ENCODE results near the gene LMBR1.
"Not testable (repeated sequence)": the region's sequence is repeated elsewhere in the genome, so short reads cannot be mapped to it uniquely, and the experiment has no call there.

LMBR1 gene

DNA sequence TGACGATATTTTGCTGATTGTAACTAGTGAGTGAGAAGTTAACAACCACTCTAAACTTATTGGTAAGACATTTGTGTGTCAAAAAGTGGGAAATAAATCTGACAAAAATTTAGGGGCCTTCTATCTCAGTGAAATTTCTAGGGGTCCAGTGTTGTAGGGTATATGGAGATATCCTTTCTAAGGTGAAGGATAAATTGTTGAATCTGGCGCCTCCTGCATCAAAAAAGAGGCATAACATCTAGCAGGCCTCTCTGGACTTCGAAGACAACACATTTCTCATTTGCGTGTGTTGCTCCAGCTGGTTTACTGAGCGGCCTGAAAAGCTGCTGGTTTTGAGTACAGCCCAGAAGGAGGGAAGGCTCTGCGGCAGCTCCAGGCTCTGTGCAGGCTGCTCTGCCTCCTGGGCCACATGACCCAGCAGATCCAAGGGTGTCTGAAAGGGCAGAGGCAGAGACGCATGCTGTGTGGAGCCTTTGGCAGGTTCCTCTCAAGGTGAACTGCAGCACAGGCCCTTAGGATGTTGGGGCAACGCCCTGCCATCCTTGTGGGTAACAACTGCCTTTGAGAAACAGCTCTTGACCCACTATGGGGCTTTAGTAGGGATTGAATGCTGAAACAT lies 72.4 kb downstream of the LMBR1 start:
- Mint-ChIP-seq H3K36me3 (ENCODE audit: low read depth) (peaks cover 1% of the 10 kb centered on the region), H3K27me3 (ENCODE audit: low read depth) (no peaks in the 10 kb centered on the region), H3K9me3 (no peaks in the 10 kb centered on the region), H3K27ac (no peak overlapping the region), H3K4me1 (ENCODE audit: low read depth) (peaks cover 2% of the 10 kb centered on the region), H3K4me3 (no peak overlapping the region)

DNA sequence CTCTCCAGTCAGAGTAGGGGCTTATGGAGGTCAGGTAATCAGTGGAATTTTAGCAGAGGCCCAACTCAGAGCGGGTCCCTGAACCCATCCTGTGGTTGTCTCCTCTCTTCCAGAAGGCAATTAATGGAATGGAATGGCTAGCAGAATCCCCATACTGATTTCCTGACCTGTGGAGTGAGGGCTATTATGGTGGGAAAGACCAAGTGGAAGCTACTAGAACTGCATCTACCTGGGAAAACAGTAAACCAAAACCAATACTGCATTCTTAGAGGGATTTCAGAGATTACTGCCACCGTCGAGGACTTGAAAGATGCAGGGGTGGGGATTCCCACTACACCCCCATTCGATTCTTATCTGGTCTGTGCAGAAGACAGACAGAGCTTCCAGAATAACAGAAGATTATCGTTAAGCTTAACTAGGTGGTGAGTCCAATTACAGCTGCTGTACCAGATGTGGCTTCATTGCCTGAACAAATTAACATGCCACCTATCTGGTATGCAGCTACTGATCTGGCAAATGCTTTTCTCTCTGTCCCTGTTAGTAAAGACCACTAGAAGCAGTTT lies 73.2 kb downstream of the LMBR1 start:
- Mint-ChIP-seq H3K27me3 (ENCODE audit: low read depth) (no peaks in the 10 kb centered on the region), H3K36me3 (ENCODE audit: low read depth) (peaks cover 1% of the 10 kb centered on the region), H3K4me3 (no peak overlapping the region), H3K27ac (no peak overlapping the region), H3K9me3 (no peaks in the 10 kb centered on the region), H3K4me1 (ENCODE audit: low read depth) (peaks cover 2% of the 10 kb centered on the region)

DNA sequence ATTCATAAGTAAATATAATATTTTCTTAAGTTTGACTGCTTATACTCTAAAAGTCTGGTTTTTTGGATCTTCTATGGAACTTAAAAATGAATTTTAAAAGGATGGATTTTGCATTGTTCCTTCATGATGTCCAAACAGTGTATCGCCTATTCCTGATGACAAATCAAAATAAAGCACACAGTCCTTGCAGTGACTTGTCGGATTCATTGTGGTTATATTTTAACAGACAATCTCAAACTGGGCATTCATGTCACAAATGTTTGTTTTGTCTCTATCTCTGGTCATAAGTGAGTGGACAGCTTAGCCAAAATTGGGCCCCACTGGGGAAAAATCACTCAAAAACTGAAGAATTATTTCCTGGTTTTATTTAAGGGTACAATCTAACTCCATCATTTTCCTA lies 74.8 kb downstream of the LMBR1 start:
- Mint-ChIP-seq H3K27me3 (ENCODE audit: low read depth) (no peaks in the 10 kb centered on the region), H3K36me3 (ENCODE audit: low read depth) (peaks cover 1% of the 10 kb centered on the region), H3K4me1 (ENCODE audit: low read depth) (peaks cover 2% of the 10 kb centered on the region), H3K4me3 (no peak overlapping the region), H3K9me3 (no peaks in the 10 kb centered on the region), H3K27ac (no peak overlapping the region)

DNA sequence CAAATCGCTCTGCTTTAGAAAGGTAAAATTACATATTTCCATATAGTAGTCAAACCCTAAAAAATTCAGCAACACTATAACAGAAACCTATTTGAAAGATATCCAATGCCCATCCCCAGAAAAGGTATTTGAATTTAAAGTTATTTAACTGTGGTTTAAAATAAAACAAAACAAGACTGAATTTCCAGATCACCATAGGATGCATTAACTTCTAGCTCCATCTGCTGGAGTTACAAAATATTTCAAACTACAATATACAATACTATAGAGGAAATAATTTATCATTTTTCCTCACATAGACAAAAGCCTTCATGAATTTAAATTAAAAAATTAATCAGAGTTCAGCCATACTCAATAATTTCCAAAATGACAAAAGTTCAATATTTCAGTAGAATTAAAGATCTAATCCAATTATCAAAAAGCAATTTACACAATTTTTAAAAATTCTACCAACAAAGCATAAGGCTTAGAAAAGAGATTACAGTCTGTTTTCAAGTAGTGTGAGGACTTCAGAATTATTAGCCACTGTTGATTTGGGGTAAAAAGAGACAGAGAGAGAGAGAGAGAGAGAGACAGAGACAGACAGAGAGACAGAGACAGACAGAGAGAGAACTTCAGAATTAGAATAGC lies 75.9 kb downstream of the LMBR1 start:
- Mint-ChIP-seq H3K27me3 (ENCODE audit: low read depth) (no peaks in the 10 kb centered on the region), H3K9me3 (no peaks in the 10 kb centered on the region), H3K27ac (no peak overlapping the region), H3K36me3 (ENCODE audit: low read depth) (peaks cover 3% of the 10 kb centered on the region), H3K4me3 (no peak overlapping the region), H3K4me1 (ENCODE audit: low read depth) (peaks cover 3% of the 10 kb centered on the region)

DNA sequence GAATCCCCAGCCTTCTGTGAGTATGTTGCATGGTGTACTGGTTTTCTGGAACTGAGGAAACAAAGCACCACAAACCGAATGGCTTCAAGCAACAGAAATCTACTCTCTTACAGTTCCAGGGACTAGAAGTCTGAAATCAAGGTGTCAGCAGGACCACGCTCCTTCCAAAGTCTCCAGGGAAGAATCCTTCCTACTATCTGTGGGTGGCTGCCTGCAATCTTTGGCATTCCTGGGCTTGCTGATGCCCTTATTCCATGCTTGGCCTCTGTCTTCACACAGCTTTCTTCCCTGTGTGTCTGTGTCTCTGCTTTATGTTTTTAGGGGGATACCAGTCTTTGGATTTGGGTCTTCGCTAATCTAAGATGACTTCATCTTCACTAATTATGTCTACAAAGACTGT lies 81.3 kb downstream of the LMBR1 start:
- peaks cover 6% of the 10 kb centered on the region for H3K36me3 Mint-ChIP-seq (ENCODE audit: low read depth)
- H3K4me3 Mint-ChIP-seq: no peak overlapping the region
- H3K9me3 Mint-ChIP-seq: no peaks in the 10 kb centered on the region
- H3K27ac Mint-ChIP-seq: no peak overlapping the region
- peaks cover 8% of the 10 kb centered on the region for H3K4me1 Mint-ChIP-seq (ENCODE audit: low read depth)
- no peaks in the 10 kb centered on the region for H3K27me3 Mint-ChIP-seq (ENCODE audit: low read depth)

DNA sequence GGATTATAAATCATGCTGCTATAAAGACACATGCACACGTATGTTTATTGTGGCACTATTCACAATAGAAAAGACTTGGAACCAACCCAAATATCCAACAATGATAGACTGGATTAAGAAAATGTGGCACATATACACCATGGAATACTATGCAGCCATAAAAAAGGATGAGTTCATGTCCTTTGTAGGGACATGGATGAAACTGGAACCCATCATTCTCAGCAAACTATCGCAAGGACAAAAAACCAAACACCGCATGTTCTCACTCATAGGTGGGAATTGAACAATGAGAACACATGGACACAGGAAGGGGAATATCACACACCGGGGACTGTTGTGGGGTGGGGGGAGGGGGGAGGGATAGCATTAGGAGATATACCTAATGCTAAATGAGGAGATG lies 89.3 kb downstream of the LMBR1 start:
- H3K4me1 Mint-ChIP-seq (ENCODE audit: low read depth); H3K9me3 Mint-ChIP-seq; H3K27ac Mint-ChIP-seq; H3K27me3 Mint-ChIP-seq (ENCODE audit: low read depth); H3K4me3 Mint-ChIP-seq; H3K36me3 Mint-ChIP-seq (ENCODE audit: low read depth): not testable (repeated sequence)

DNA sequence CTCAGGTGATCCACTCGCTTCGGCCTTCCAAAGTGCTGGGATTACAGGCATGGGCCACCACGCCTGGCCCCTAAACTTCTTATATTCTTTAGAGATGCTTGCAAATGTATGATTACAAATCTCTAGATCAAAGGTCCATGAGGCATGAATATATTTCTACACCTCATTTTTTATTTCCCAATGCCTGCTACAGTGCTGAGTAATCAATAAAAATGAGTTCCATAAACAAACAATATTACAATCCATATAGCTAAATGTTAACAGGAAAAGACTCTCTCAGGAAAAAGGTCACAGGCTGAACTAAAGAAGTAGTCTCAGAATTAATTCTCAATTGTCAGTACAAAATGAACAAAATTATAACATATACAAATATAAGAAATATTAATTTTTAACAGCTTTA lies 90.8 kb downstream of the LMBR1 start:
- no peaks in the 10 kb centered on the region for H3K27me3 Mint-ChIP-seq (ENCODE audit: low read depth)
- peaks cover 2% of the 10 kb centered on the region for H3K4me1 Mint-ChIP-seq (ENCODE audit: low read depth)
- no peak overlapping the region for H3K4me3 Mint-ChIP-seq
- no peak overlapping the region for H3K27ac Mint-ChIP-seq
- no peaks in the 10 kb centered on the region for H3K9me3 Mint-ChIP-seq
- H3K36me3 Mint-ChIP-seq (ENCODE audit: low read depth): no peaks in the 10 kb centered on the region

DNA sequence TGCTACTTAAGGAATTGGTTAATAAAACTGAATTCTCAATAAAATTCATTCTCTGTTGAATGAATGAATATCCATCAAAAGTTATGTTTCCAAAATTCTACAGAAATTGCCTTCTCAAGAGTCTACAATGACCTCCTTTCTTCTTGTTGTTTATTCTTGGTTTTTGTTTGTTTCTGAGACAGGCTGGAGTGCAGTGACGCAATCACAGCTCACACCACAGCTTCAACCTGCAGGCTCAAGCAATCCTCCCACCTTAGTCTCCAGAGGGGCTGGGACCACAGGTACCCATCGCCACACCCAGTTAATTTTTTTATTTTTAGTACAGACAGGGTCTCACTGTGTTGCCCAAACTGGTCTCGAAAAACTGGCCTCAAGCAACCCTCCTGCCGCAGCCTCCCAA lies 97.6 kb downstream of the LMBR1 start:
- no peaks in the 10 kb centered on the region for H3K9me3 Mint-ChIP-seq
- no peak overlapping the region for H3K4me3 Mint-ChIP-seq
- peaks cover 6% of the 10 kb centered on the region for H3K36me3 Mint-ChIP-seq (ENCODE audit: low read depth)
- H3K27ac Mint-ChIP-seq: no peak overlapping the region
- no peaks in the 10 kb centered on the region for H3K27me3 Mint-ChIP-seq (ENCODE audit: low read depth)
- H3K4me1 Mint-ChIP-seq (ENCODE audit: low read depth): no peaks in the 10 kb centered on the region

DNA sequence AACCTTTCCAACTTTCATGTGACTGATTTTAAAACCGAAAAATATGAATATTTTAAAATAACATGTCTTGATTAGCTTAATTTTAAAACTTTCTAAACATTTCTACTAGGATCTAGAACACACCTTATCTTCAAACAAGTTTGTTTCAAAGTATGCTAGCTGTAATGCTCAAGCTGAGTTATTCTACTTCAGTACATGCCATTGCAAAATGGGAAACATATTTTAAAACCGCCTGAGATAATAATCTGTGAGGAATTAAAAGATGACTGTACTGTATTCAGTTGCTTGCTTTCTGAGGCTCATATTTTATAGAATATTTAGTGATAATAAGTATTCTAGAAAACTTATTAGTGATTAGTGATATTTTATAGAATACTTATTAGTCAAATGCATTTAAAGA lies 99.6 kb downstream of the LMBR1 start:
- Mint-ChIP-seq H3K4me1 (ENCODE audit: low read depth) (no peaks in the 10 kb centered on the region), H3K36me3 (ENCODE audit: low read depth) (peaks cover 8% of the 10 kb centered on the region), H3K27me3 (ENCODE audit: low read depth) (no peaks in the 10 kb centered on the region), H3K27ac (no peak overlapping the region), H3K9me3 (no peaks in the 10 kb centered on the region), H3K4me3 (no peak overlapping the region)

DNA sequence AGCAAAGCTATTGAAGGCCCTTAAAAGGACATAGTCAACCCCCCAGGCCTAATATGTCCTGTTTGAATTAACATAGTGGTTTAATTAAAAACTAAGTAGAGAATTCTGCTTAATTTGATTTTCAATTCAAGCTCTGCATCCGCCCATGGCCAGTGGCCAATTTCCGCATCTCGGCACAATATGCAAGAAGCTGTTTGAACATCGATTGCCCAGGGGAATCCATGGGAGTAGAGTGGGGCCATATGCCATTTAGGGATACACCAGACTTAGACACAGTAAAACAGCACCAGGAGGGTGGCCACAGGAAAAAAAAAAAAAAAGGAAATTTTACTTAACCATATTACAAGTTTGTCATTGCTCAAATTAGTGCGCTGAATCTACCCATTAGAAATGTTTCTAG lies 100.4 kb downstream of the LMBR1 start:
- H3K4me1 Mint-ChIP-seq (ENCODE audit: low read depth): no peaks in the 10 kb centered on the region
- no peaks in the 10 kb centered on the region for H3K9me3 Mint-ChIP-seq
- H3K27me3 Mint-ChIP-seq (ENCODE audit: low read depth): no peaks in the 10 kb centered on the region
- peaks cover 8% of the 10 kb centered on the region for H3K36me3 Mint-ChIP-seq (ENCODE audit: low read depth)
- no peak overlapping the region for H3K4me3 Mint-ChIP-seq
- H3K27ac Mint-ChIP-seq: no peak overlapping the region

DNA sequence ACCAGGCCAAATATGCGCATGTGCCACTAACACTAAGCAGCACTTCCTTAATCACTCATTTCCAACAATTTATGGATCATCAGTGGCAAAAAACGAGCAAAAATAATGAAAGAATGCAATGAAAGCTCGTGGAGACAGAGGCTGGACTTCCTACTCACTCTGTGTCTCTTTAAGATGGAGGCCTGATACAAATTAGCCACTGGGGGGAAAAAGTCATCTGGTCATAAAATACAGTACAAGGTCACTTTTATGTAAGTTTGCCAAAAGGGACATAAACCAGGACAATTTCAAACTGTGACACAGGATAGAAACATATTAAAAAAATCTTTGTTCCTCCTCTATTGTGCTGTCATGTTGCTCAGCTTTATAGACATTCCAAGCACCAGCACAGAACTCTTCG lies 101.7 kb downstream of the LMBR1 start:
- Mint-ChIP-seq H3K9me3 (no peaks in the 10 kb centered on the region), H3K27ac (no peak overlapping the region), H3K4me3 (no peak overlapping the region), H3K4me1 (ENCODE audit: low read depth) (no peaks in the 10 kb centered on the region), H3K36me3 (ENCODE audit: low read depth) (peaks cover 8% of the 10 kb centered on the region), H3K27me3 (ENCODE audit: low read depth) (no peaks in the 10 kb centered on the region)

DNA sequence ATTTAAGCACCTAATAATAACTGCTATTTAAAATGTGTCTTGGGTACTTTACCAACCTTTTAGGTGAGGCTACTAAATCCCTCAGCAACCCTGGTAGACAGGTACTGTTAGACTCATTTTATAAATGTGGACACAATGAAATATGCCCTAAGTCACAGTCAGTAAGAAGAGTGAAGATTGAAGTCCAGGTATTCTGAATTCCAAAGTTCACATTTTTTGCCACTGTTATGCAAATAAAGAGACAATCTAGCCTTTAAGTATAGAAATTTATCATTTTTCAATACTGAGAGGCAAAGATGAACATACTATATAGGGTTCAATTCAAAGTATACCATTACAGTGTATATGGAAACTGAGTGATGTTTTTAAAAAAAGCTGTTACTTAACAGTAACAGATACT lies 102.7 kb downstream of the LMBR1 start:
- Mint-ChIP-seq H3K27ac (no peak overlapping the region), H3K36me3 (ENCODE audit: low read depth) (peaks cover 8% of the 10 kb centered on the region), H3K4me3 (no peak overlapping the region), H3K4me1 (ENCODE audit: low read depth) (no peaks in the 10 kb centered on the region), H3K9me3 (no peaks in the 10 kb centered on the region), H3K27me3 (ENCODE audit: low read depth) (no peaks in the 10 kb centered on the region)

DNA sequence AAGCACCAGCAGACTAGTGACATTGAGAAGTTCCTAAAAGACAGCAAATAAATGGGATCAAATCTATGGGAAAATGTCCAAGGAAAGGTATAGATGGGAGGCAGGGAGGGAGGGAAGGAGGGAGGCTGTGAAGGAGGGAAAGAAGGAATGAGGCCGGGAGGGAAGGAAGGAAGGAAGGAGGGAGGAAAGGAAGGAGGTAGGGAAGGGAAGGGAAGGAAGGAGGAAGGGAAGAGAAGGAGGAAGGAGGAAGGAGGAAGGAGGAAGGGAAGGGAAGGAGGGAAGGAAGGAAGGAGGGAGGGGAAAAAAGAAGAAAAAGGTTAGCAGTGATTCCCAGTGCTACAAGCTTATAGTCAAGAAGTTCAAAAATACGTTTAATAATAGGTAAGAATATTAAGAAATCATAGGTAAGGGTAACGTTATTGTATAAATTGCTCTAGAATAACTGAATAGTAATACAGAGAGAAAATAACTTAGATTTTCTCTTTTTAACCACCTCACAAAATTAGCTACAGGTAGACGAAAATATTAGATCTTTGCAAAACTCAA lies 106.9 kb downstream of the LMBR1 start:
- Mint-ChIP-seq H3K4me1 (ENCODE audit: low read depth) (peaks cover 6% of the 10 kb centered on the region), H3K27ac (no peak overlapping the region), H3K27me3 (ENCODE audit: low read depth) (no peaks in the 10 kb centered on the region), H3K36me3 (ENCODE audit: low read depth) (peaks cover 9% of the 10 kb centered on the region), H3K4me3 (no peak overlapping the region), H3K9me3 (no peaks in the 10 kb centered on the region)

DNA sequence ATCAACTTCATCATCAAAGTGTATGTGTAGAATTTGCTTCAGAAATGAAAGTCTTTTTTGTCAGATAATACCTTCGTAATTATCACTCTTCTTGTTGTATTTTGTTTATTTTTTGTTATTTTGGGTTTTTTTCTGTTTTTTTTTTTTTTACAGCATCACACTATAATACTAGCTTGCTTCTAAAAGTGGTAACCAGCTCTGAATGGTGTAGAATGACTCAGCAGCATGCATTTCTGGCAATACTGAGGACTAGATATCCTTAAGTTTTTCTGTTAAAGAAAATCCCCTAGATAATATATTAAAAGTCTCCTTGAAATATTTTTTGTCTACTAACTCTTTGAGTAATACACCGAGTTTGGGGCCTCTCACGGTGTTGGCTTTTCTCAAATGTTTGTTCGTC lies 109.1 kb downstream of the LMBR1 start:
- no peak overlapping the region for H3K4me3 Mint-ChIP-seq

DNA sequence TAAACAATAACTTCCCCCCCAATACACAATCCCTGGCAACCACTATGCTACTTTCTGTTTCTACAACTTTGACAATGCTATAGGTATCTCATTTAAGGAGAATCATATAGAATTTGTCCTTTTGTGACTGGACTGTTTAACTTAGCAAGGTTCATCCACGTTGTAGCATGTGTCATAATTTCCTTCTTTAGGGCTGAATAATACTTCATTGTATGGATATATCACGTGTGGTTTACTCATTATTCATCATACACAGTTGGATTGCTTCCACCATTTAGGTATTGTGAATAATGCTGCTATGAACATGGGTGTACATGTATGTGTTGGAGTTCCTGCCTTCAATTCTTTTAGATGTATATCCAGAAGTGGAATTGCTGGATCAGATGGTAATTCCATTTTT lies 111.0 kb downstream of the LMBR1 start:
- peaks cover 23% of the 10 kb centered on the region for H3K4me1 Mint-ChIP-seq (ENCODE audit: low read depth)
- no peak overlapping the region for H3K4me3 Mint-ChIP-seq
- H3K27me3 Mint-ChIP-seq (ENCODE audit: low read depth): no peaks in the 10 kb centered on the region
- no peaks in the 10 kb centered on the region for H3K9me3 Mint-ChIP-seq
- H3K36me3 Mint-ChIP-seq (ENCODE audit: low read depth): peaks cover 11% of the 10 kb centered on the region
- H3K27ac Mint-ChIP-seq: no peak overlapping the region

More for the DNA sequence above, 109.1 kb downstream of the LMBR1 start:
- peaks cover 9% of the 10 kb centered on the region for H3K36me3 Mint-ChIP-seq (ENCODE audit: low read depth)
- no peaks in the 10 kb centered on the region for H3K9me3 Mint-ChIP-seq
- peaks cover 13% of the 10 kb centered on the region for H3K4me1 Mint-ChIP-seq (ENCODE audit: low read depth)
- H3K27ac Mint-ChIP-seq: no peak overlapping the region
- H3K27me3 Mint-ChIP-seq (ENCODE audit: low read depth): no peaks in the 10 kb centered on the region
